ENCODE data around the gene CLK3.
"Not testable (repeated sequence)": the region's sequence is repeated elsewhere in the genome, so short reads cannot be mapped to it uniquely, and the experiment has no call there.

The CLK3 gene

DNA sequence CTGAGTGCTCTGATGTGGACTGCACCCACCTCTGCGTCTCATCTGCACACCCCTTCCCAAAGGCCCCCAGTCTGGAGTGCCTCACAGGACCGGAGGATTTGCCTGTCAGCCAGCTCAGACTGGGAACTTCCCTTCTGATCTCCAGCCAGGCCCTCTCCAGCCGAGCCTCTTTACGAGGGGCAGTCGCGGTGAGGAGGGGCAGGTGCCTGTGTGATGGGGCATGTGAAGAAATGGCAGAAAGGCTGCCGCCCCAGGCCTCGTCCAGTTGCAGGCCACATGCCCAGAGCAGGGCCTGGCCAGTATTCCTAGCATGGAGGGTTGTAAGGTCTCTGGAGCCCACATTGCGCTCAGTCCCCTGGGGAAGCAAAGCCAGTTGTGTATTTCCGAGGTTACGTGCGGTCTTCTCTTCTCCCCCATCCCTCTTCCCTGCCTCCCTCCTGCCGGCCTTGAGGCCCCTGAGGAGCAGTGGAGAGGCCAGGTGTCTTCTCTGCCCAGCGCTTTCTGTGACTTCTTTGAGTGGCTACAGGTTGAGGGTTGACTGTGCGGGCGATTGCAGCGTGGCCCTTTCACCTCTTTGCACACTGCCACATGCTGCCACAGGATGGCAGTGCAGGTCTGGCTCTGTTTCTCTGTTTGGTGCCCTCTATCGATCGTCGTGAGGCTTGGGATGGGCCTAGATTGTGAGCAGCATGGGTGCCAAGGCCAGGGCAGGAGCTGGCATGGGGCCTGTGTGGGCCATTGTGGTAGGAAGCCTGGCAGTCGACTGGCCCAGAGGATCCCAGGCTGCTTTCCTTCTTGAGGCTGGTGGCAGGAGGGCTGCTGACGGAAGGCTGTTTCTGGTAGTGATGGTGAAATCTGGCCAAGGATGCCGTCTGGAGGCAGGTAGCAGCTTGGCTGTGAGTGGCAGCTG, 5.3 kb downstream of the CLK3 start:
- peak; percentile 80 for DNase-seq (ENCODE audit: low read depth, low spot score)

DNA sequence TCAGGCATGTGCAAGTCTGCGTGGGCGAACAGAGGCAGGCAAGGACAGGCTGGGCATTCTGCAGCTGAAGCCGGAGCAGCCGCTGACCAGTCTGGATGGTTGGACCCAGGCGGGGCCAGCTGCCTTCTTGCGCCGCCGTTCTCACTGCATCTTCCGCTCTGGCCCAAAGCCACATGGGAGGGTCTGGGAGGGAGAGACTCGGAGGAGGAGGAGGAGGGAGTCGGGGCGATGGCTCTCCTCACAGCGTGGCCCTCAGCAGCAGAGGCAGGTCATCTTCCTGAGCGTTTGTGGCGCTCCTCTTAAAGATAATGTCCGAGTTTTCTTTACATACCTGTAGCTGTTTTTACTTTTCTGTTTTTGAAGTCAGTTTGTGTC, 5.9 kb downstream of the CLK3 start:
- no peak for DNase-seq (ENCODE audit: low read depth, low spot score)

DNA sequence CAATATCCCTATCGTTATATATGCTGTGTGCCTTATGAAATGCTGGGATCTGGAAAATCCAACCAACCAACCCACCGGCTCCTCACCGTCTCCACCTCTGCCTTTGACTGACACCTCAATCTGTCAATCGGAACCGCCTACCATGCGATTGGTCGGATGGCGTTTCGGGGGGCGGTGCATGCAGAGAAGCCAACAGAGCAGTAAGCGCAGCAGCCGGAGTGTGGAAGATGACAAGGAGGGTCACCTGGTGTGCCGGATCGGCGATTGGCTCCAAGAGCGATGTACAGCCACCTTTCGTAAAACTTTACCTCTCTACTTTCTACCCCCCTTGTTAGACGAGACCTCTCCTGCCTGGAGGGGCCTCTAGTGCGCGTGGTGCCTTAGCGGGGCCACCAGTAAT, 6.3 kb downstream of the CLK3 start:
- DNase-seq (ENCODE audit: low read depth, low spot score): no peak

DNA sequence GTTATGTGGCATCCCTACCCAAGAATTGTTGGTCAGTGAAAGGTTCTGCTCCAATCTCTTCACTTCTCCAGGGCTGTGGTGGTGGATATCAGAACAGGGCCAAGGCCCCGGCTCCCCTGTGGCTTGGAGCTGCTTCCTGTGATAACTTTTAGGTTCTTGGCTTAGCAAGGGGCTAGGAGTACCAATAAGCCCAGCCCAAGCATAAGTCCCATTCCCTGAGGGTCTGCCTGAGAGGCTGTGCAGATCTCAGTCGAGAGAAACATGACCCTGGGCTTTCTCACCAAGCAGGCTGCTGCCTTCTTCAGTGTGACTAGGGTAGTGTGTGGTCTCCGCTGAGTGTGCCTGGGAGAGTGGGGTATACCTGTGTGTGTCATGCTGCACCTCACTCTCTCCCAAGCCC, 7.1 kb downstream of the CLK3 start:
- no peak for DNase-seq (ENCODE audit: low read depth, low spot score)

DNA sequence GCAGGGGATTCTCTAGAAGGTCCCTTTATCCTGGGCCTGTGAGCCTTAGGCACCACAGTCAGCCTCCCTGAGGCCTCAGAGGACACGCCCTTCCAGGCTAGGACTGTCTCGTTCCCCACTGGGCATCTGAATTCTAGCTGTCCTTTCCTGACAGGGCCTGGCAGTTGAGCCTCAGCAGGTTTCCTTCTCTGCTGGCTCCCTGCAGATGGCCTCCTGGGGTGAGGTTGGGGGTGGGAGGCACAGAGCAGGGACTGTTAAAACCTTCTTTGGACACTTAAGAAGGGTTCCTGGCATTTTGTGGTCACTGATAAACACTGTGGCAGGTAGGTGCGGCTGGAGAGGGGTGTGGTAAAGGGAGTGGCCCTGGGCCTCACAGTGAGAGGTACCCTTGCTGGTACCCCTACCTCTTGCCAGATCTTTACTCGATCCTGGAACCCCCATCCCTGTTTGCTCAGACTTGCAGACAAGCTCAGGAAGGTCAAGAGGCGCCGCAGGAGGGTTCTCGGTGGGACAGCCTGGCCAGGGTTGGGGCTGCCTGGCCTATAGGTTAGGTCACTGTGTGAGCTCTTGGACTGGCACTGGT, 8.5 kb downstream of the CLK3 start:
- DNase-seq (ENCODE audit: low read depth, low spot score): no peak

DNA sequence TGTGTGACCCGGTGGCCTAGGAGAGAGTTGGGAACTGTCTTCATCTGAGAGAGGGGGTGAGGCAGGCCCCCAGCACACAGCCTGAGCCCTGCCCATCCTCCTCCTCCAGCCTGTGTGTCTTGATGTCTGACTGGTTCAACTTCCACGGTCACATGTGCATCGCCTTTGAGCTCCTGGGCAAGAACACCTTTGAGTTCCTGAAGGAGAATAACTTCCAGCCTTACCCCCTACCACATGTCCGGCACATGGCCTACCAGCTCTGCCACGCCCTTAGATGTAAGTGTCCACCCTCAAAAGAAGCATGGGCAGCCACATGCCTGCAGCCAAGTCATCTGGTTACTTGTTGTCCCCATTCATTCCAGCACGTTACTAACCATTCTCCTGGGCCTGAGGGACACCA, 10.1 kb downstream of the CLK3 start:
- DNase-seq (ENCODE audit: low read depth, low spot score): no peak

DNA sequence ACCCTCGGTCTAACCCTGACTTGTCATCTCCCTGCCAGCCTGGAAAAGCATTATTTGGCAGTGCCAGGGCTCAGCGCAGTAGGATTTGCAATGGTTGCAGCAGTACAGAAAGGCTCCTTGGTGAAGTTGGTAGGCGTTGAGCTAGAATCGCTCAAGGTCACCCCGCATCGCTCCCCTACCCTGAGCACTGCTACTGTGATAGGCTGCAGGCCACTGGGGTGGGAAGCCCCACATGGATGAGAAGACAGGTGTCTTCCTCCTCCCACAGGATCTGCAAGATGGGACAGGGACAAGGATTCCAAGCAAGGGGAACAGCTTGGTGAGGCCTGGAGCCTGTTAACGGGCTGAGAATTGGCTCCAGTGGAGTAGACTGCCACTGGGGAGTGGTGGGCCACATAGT, 10.7 kb downstream of the CLK3 start:
- no peak for DNase-seq (ENCODE audit: low read depth, low spot score)

DNA sequence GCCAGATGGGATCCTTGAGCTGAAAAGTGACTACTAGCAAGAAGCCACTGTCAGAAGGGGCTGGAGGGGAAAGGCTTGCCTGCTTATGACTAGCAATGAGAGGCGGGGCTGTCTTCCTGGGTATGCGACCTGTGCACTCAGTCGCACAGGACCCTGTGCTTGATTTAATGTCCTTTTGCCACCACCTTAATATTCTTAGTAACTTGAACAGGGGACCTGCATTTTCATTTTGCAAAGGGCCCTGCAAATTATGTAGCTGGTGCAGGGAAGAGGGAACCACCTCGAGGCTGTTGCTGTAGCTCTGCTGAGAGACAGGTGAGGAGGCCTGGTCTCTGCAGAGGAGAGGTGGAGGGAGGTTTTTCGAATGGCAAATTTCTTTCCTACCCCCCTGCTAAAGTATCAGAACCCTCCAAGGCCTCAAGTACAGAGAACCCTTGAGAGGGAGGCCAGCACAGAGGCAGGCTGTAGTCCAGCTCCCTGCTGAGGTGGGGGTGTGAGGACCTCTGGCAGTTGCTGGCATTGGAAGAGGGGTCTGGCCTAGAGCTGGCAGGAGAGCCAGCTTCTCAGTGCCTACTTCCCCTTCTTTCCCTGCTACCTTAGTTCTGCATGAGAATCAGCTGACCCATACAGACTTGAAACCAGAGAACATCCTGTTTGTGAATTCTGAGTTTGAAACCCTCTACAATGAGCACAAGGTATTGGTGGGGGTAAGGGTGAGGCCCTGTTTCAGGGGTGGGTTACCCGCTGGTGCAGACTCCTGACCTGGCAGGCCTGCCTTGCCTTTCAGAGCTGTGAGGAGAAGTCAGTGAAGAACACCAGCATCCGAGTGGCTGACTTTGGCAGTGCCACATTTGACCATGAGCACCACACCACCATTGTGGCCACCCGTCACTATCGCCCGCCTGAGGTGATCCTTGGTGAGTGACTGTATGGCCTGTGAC, 11.4 kb downstream of the CLK3 start:
- no peak for DNase-seq (ENCODE audit: low read depth, low spot score)

DNA sequence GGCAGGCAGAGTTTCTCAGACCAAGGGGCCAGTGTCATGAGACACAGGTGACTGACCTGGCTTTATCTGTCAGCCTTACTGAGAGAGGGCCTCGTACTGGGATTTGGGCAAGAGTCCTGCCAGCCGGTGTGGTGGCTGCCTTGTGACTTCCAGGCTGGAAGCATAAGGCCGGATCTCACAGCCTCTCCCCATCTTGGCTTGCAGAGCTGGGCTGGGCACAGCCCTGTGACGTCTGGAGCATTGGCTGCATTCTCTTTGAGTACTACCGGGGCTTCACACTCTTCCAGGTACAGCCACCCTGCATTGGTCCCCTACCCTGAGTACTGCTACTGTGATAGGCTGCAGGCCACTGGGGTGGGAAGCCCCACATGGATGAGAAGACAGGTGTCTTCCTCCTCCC, 12.1 kb downstream of the CLK3 start:
- DNase-seq (ENCODE audit: low read depth, low spot score): no peak

DNA sequence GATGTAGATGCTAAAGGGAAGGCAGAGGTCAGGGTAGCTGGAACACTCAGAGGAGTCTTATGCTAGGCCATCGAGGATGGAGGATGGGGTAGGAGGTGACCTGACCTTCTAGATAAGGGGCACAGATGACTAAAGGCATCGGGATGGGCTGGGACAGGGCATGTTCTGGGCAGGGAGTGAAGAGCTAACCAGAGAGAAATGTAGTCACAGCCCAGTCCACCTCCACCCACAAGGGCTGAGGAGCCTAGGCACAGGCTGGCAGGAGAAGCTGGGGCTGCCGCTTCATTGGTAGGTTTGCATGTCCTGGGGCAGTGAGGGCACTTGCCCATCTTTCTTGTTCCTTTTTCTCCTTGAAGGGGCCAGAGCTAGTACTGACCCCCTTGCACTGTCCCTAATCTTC, 12.6 kb downstream of the CLK3 start:
- no peak for DNase-seq (ENCODE audit: low read depth, low spot score)

DNA sequence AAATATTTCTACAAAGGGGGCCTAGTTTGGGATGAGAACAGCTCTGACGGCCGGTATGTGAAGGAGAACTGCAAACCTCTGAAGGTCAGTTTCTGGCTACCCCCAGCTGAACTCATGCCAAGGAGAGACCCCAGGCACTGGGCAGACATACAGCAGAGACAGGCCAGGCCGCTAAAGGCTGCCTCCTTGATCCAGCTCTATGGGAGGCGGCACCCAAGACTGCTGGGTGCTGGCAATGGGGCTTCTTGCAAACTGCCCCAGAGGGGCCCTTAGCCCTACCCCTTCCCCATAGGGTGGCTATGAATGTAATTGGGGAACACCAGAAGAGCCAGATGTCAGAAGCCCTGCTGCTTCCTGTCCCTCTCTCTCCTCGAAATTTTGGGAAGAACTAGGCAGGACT, 13.3 kb downstream of the CLK3 start:
- DNase-seq (ENCODE audit: low read depth, low spot score): no peak

DNA sequence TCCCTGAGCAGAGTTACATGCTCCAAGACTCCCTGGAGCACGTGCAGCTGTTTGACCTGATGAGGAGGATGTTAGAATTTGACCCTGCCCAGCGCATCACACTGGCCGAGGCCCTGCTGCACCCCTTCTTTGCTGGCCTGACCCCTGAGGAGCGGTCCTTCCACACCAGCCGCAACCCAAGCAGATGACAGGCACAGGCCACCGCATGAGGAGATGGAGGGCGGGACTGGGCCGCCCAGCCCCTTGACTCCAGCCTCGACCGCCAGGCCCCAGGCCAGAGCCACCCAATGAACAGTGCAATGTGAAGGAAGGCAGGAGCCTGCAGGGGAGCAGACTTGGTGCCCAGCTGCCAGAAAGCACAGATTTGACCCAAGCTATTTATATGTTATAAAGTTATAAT, 14.1 kb downstream of the CLK3 start:
- DNase-seq (ENCODE audit: low read depth, low spot score): not testable (repeated sequence)

DNA sequence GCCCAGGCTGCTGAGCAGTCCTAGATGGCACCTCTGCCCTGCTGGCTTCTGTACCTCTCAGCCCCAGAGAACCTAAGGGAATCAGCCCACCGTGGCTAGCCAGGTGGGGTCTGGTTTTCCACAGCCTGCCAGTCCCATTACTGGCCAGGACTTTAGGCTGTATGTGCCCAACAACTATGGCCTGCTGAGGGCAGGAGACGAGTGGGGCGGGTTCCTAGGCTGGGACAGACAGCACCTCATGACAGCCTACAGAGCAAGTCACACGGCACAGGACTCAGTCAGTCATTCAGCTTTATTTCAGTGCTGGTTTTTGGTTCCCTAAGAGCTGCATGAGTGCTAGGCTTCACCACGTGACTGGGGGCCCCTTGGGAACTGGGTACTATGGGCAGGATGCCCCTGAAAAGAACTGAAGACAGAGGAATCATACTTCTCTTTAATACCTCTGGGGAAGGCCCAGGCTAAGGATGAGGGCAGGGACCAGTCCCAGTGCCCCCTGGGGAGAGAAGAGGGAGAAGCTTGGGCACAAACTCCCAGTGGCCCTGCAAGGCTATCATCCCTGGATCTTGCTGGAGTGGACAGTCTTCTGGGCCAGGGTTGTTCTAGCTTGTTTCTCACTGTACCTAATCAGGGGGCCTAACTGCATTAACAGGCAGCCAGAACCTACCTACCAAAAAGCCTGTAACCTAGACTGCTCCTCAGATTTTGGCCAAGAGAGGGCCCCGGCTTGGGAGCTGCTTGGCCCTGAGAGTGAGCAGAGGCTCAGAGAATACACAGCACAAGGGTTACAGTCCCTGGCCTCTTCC, 14.8 kb downstream of the CLK3 start:
- no peak for DNase-seq (ENCODE audit: low read depth, low spot score)

DNA sequence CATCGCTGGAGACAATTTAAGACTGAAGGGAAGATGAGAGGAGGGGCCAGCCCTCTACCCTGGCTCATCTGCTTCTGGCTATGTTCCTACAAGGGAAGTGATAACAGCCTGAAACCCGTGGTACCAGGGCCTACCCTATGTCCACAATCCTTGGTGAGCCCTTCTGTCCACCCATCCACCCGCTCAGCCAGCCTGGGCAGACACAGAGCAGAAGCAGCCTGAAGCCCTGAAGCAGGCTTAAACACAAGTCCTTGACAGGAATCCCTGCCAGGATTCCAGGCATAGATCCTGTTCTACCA, 15.4 kb downstream of the CLK3 start:
- DNase-seq (ENCODE audit: low read depth, low spot score): no peak

DNA sequence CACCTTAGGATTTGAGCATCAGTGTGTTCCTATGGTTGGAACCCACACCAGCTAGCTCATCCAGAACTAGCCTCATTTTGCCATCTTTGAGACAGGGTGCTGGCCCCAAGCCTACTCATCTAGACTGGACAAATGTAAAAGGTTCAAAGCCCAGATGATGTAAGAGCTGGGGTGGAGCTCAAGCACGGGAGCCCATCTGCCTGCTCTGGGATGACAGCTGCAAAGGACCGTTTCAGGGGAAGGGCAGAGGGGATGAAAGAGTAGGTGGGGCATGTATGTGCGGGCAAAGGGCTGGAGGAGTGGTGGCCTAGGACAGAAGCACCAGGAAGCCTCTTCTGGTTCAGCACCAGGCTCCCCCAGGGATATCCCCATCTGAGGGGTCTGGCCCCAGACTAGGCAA, 15.8 kb downstream of the CLK3 start:
- DNase-seq (ENCODE audit: low read depth, low spot score): no peak

DNA sequence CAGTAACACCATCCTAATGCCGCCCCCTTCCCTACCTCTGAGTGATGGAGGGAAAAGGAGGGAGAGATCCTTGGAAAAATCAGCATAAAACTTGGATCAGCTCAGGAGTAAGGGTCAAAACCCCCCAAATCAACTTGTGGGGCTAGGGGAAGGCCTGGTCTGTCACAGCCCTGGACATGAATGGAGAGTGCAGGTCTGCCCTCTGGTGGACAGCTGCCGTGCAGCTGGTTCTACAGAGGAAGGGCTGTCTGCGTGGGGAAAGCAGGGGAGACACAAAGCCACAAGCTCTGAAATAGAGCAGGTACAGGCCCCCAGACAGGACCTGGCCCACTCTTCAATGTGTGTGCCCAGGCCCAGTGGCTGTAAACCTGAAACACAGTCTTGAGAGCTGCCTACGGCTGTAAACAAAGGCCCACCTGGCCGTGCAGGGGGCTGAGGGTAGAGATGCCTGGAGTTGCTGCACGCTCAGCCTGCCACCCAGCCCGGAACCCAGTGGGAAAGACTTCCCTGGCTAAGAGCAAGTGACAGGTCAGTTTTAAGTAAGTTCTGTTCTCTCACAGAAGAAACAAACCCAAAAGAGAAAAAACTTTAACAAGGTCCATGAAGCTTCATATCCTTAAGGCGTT, 16.4 kb downstream of the CLK3 start:
- DNase-seq (ENCODE audit: low read depth, low spot score): peak; percentile 76

DNA sequence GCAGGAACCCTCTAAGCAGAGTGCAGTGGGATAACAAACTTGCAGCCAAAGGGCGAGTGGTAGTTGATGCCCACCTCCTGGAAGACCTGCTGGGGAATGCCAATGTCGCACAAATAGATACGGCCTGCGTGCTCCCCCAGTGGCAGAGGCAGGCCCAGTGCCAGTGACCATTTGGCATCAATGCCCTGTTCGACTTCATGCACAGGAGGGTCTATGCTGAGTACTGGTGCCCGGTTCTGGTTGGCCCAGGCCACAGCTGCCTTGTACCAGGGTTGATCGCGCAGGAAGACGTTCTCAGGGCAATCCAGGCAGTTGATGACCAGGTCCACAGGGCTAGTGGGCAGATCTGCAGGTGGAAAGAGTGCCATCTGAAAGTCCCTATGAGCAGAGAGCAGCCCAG, 17.0 kb downstream of the CLK3 start:
- DNase-seq (ENCODE audit: low read depth, low spot score): no peak

DNA sequence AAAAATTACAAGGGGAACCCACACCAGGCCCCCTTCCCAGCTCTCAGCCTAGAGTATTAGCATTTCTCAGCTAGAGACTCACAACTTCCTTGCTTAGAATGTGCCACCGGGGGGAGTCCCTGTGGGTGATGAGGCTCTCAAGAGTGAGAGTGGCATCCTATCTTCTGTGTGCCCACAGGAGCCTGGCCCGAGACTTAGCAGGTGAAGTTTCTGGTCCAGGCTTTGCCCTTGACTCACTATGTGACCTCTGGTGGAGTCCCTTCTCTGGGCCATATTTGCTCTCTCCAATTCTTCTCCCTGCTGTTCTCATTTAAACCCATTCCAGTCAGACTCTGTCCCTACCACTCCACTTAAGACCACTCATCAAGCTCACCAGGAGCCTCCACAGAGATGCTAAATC, 18.1 kb downstream of the CLK3 start:
- no peak for DNase-seq (ENCODE audit: low read depth, low spot score)

DNA sequence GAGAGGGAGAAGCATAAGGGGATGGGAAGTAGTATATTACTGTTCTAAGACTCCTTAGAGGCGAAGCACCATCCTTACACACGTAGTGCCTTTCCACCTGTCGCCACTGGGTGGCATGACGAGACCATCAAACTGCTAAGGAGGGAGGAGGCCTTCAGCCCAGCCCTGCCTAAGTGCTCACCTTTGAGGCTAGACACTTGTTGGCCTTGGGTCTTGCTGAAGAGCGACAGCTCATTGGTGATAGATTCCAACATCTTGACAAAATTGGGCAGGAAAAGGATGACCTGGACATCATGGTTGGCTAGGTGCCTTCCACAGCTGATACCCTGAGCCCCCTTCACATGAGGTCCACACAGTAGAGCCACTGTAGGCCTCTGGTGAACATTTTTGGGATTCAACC, 19.6 kb downstream of the CLK3 start:
- DNase-seq (ENCODE audit: low read depth, low spot score): peak; percentile 83

DNA sequence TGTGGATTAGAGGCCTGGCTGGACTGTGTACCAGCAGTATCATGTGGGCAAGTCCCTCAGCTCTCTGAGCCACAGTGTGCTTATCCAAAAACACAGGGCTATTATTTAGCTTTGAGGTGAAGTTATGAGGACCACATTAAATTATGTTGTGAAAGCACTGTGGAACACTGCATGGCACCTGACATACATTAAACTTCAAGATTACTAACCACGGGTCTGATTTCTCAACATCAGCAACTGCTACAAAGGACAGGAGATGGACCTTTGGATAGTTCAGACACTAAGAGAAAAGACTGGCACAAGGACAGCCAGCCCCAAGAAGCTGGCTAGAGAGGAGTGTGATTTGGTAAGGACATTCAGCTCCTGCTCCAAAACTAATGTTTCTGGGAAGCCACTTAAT, 21.3 kb downstream of the CLK3 start:
- no peak for DNase-seq (ENCODE audit: low read depth, low spot score)

DNA sequence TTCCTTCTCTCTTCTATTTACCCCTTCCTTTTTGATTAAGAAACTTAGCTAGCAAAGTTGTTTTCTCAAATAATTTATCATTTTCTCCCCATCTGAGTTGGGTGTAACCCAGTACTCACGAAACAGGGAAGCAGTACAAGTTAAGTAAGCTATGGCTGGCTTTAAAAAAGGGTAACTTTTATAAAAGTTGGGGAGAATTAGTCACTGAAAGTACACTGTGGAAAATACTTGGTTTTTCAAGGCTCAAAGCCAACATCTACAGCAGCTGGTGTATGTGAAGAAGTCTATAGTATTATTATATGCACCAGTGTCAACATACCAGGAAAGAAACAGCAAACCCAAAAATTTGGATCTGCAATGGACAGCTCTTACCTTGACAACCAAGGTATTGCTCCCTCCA, 25.5 kb downstream of the CLK3 start:
- DNase-seq (ENCODE audit: low read depth, low spot score): no peak

All from astrocyte of the hippocampus (primary cell).